Measurements from ENCODE around the gene CD28.

Gene CD28

DNA sequence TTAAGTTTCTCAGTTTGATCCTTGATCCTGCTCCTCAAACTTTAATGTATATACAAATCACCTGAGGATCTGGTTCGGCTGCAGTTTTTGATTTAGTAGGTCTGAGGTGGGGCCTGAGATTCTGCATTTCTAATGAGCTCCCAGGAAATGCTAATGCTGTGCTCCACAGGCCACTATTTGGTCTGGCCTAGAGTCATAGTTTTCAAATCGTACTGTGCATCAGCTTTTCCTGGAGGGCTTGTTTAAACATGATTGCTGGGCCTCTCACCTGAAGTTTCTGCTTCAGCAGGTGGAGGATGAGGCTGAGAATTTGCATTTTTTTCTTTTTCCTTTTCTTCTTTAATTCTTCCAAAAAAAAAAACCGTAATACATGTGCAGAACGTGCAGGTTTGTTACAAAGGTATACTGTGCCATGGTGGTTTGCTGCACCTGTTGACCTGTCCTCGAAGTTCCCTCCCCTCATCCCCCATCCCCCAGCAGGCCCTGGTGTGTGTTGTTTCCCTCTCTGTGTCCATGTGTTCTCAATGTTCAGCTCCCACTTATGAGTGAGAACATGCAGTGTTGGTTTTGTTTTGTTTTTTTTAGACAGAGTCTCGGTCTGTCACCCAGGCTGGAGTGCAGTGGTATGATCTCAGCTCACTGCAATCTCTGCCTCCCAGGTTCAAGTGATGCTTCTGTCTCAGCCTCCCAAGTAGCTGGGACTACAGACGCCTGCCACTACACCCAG is 42.2 kb upstream of the CD28 start:
- DNase-seq (ENCODE audit: low read depth), result no peak
- TF ChIP-seq, protein P1, sequence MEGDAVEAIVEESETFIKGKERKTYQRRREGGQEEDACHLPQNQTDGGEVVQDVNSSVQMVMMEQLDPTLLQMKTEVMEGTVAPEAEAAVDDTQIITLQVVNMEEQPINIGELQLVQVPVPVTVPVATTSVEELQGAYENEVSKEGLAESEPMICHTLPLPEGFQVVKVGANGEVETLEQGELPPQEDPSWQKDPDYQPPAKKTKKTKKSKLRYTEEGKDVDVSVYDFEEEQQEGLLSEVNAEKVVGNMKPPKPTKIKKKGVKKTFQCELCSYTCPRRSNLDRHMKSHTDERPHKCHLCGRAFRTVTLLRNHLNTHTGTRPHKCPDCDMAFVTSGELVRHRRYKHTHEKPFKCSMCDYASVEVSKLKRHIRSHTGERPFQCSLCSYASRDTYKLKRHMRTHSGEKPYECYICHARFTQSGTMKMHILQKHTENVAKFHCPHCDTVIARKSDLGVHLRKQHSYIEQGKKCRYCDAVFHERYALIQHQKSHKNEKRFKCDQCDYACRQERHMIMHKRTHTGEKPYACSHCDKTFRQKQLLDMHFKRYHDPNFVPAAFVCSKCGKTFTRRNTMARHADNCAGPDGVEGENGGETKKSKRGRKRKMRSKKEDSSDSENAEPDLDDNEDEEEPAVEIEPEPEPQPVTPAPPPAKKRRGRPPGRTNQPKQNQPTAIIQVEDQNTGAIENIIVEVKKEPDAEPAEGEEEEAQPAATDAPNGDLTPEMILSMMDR (conservative IDR thresholded peaks at IDR 0.05; ENCODE audit: low read length), result no peak
- H3K4me3 ChIP-seq (ENCODE audit: low read length), result no peak overlapping the region

DNA sequence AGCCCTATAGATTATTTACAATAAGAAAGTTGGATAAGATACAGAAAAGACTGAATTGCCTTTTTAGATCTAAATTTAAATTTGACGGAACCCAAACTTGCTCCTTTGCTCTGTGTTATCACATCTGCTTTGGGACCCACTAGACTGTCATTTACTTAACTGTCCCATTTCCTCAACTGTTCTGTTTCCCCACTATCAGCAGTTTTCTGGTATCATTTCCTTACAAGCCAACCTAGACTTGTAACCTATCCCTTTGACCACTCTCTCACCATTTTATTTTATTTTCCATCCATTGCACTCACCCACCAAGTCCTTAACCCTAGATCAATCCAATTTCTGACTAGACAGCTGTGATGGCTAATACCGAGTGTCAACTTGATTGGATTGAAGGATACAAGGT is 38.6 kb upstream of the CD28 start:
- TF ChIP-seq, protein P1 (conservative IDR thresholded peaks at IDR 0.05; ENCODE audit: low read length), result no peak
- H3K4me3 ChIP-seq (ENCODE audit: low read length), result no peak overlapping the region
- no peak for DNase-seq (ENCODE audit: low read depth)

DNA sequence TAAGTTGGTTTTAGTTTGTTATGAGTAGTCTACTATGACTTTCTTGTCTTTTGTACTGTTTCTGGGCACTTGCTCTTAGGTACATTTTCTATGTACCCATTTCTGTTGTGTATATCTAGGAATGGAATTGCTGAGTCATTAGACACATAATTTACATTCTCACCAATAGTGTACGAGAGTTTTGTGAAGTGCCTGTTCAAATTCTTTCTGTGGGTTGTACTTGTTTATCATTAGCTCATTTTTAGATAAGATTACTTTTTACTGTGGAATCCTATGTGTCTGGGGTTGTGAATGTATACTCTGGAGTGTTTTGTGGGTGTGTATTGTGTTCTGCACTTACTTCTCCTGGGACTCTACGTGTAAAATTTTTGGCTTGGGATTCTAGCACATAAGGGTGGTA is 36.6 kb upstream of the CD28 start:
- DNase-seq (ENCODE audit: low read depth), result peak; percentile 17
- TF ChIP-seq, protein P1 (conservative IDR thresholded peaks at IDR 0.05; ENCODE audit: low read length), result no peak
- no peak overlapping the region for H3K4me3 ChIP-seq (ENCODE audit: low read length)

DNA sequence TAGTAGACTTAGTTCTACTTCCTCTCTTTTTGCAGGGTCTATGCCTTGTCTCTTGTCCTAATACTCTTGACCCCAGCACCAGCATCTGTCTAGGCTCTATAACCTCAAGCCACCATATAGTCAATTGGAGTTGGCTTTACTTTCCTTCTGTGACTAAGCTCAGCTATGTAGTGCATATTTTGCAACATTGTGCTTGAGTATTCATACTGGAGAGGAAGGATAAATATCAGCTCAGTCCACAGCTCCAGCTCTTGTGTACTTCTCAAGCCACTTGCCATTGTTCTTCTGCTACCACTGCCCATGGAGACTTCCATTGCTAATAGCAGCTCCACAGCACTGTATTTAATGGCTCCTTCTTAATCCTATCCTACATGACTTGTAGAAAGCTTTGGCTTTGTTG is 35.5 kb upstream of the CD28 start:
- peak; percentile 48 for DNase-seq (ENCODE audit: low read depth)
- no peak overlapping the region for H3K4me3 ChIP-seq (ENCODE audit: low read length)
- TF ChIP-seq, protein P1 (conservative IDR thresholded peaks at IDR 0.05; ENCODE audit: low read length), result no peak

DNA sequence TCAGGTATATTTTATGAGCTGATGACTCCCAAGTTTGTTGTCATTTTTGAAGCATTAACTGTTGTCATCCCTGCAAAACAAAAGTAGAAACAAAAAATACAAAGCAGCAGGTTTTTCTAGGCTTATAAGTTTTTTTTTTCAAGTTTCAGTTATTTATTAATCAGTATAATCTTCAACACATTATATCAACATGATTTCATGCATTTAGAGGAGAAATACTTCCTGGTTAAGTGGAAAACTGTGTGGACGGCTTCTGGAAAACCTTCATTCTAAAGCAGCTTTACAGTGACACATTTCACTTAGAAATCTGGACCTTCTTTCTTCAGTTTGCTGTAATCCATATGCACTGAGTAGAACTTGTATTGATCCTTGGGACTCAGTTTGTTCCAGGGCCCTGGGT is 34.6 kb upstream of the CD28 start:
- TF ChIP-seq, protein P1 (conservative IDR thresholded peaks at IDR 0.05; ENCODE audit: low read length), result no peak
- no peak overlapping the region for H3K4me3 ChIP-seq (ENCODE audit: low read length)
- no peak for DNase-seq (ENCODE audit: low read depth)

DNA sequence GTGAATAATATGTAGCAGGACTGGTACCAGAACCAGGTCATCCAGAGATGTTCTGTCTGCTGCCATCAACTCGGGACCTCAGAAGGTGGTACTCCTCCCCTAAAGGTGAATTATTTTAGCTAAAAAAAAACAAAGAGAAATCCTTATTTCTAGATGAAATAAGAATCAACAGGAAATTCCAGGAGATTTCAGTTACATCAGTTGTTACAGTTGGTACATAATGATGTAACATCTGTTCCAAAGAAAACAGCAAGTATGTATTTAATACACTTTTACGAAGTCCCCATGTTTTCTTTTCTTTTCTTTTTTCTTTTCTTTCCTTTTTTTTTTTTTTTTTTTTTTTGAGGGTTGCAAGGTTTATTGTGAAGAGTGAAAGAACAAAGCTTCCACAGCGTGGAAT is 33.6 kb upstream of the CD28 start:
- H3K4me3 ChIP-seq (ENCODE audit: low read length), result no peak overlapping the region
- peak; percentile 21 for DNase-seq (ENCODE audit: low read depth)
- TF ChIP-seq, protein P1 (conservative IDR thresholded peaks at IDR 0.05; ENCODE audit: low read length), result no peak

DNA sequence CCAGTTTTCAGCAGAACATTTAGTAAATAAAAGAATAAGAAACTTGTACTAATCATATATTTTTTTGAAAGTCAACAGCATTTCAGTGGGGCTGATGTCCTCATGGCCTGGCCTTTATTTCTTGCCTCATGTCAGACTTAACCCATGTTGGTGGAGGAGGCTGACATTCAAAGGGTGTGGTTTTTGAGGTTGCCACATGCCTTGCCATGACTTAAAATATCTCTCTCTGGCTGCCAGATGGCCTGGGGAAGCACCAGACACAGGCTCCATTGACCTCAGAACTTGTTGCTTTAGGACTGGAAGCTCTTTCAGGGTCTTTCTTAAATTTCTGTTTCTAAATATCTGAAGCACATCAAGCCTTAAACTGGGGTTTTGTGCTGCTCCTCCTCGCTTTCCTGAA is 32.5 kb upstream of the CD28 start:
- TF ChIP-seq, protein P1 (conservative IDR thresholded peaks at IDR 0.05; ENCODE audit: low read length), result no peak
- peak; percentile 93 for DNase-seq (ENCODE audit: low read depth)

More for the DNA sequence above, 32.5 kb upstream of the CD28 start:
- no peak overlapping the region for H3K4me3 ChIP-seq (ENCODE audit: low read length)

Measured in AG10803 (cell line).